Measurements from ENCODE around the gene TOP3A.

DNA sequence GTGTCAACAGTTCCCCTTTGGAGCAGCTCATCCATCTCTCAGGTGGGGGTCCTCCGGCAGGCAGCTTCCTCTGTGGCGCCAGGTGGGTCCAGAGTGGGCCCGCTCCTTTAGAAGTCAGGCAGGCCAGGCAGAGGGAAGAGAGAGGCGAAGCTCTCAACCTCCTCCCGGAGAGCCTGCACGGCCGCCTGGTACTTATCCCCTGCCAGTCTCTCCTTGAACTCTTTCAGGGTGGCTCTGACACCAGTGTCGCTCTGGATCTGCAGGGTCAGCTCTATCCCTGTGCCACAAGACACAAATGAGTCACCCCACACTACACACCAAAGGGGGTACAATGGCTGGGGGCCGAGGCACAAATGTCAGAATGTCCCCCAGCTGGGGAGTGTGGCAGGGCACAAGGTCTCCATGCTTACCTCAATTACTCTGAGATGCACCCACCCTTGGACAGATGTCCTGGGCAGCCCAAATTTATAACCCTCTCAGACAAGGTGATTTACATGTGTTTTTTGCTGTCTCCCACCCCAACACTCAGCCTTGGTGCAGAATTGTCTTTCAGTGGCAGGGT lies 13.9 kb upstream of the TOP3A start:
- TF ChIP-seq EZH2 (IDR thresholded peaks at IDR 0.05) (no peak), EZH2phosphoT487 (IDR thresholded peaks at IDR 0.05) (no peak)
- TF ChIP-seq, protein P1, sequence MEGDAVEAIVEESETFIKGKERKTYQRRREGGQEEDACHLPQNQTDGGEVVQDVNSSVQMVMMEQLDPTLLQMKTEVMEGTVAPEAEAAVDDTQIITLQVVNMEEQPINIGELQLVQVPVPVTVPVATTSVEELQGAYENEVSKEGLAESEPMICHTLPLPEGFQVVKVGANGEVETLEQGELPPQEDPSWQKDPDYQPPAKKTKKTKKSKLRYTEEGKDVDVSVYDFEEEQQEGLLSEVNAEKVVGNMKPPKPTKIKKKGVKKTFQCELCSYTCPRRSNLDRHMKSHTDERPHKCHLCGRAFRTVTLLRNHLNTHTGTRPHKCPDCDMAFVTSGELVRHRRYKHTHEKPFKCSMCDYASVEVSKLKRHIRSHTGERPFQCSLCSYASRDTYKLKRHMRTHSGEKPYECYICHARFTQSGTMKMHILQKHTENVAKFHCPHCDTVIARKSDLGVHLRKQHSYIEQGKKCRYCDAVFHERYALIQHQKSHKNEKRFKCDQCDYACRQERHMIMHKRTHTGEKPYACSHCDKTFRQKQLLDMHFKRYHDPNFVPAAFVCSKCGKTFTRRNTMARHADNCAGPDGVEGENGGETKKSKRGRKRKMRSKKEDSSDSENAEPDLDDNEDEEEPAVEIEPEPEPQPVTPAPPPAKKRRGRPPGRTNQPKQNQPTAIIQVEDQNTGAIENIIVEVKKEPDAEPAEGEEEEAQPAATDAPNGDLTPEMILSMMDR (IDR thresholded peaks at IDR 0.05) = no peak
